SHP77 (cell line): ENCODE data around the gene PLXND1.
A peak's percentile ranks its signal among the peaks of the same experiment; 100 is the strongest.

ENCODE experiments used
- DNase-seq, 2 experiments: peaks; one replicate each; lab custom pipeline; 2025; lab: John Stamatoyannopoulos, UW

Gene PLXND1

GRCh38 chr3:129564981-129565644 is 41.4 kb downstream of the PLXND1 start:
- DNase-seq, result no peak

DNA sequence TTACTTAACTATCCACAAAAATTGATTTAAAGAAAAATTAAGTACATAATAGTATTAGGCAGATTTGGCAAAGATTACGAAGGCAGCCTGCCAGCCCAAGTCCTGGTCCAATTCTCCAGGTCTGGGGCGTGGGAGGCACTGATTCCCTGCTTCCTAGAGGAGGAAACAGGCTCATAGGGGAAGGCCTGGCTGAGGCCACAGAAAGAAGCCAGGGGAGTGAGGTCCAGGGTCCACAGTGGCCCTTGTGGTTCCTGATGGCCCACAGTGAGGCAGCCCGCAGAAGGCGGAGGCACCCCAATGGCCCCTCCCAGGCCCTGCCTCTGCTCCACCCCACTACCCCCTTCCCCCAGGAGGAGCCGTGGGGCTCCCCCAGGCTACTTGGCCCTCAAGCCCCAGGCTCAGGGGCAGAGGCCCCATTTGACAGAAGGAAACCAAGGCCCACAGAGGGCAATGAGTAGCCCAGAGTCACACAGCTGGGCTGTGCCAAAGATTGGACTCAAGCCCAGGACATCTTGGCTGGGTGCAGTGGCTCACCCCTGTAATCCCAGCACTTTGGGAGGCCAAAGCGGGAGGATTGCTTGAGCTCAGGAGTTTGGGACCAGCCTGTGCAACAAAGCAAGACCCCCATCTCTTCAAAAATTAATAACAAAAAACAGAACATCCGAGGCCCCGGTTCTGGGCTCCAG is 42.5 kb downstream of the PLXND1 start:
- no peak for DNase-seq

- DNase-seq, result no peak
These were observed 43.1 kb downstream of the PLXND1 start for GRCh38 chr3:129563332-129563731.

GRCh38 chr3:129562803-129563202 is 43.7 kb downstream of the PLXND1 start:
- no peak for DNase-seq

DNA sequence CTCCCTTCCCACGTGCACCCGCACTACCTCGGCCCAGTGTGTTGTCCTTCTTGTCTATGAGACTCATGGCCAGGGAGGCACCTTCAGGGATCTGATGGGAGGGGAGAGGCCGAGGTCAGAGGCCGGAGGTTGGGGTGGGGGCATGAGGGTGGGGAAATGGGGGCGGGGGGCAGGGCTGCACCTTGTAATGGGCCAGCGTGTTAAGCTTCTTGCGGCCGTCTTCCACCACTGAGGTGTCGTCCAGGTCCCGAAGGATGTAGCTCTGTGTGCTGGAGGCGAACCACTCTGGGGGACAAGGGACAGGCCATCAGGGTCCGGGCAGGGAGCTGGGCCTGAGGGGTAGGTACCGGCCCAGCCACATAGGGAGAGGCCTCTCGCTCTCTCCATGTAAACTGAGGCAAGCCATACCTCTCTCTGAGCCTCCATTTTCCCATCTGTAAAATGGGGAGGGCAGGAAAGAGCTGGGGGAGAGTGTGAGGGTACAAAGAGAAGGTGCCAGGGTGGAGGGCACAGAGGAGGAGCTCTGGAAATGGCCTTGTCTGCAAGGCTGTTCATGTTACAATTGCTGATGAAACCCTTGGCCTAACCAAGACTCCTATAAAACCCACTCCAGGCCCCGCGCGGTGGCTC is 44.7 kb downstream of the PLXND1 start:
- DNase-seq, result no peak

- peak in 1 of 2 experiments; percentile 19 for DNase-seq
These were observed 45.4 kb downstream of the PLXND1 start for GRCh38 chr3:129560911-129561594.

DNA sequence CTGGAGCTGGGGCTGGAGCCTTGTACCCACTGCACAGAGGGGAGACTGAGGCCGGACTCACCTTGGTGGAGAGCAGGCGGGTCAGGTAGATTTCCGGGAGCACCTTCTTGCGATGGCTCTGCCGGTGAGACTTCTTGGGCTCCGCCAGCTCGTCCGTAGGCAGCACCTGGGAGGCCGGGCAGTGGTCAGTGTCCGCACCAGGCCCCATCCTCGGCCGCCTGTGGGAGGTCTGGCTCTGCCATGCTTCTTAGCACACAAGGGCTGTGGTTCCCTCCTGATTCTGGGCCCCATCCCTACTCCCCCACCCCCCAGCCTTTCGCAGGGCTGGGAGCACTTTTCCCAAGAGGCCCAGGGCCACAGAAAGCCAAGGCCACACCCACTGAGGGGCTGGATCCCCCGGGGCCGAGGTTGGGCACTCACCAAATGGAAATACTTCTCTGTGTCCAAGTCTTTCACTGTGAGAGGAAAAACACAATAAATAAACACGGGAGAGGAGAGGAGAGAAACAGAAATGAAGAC is 46.1 kb downstream of the PLXND1 start:
- DNase-seq, result no peak

DNA sequence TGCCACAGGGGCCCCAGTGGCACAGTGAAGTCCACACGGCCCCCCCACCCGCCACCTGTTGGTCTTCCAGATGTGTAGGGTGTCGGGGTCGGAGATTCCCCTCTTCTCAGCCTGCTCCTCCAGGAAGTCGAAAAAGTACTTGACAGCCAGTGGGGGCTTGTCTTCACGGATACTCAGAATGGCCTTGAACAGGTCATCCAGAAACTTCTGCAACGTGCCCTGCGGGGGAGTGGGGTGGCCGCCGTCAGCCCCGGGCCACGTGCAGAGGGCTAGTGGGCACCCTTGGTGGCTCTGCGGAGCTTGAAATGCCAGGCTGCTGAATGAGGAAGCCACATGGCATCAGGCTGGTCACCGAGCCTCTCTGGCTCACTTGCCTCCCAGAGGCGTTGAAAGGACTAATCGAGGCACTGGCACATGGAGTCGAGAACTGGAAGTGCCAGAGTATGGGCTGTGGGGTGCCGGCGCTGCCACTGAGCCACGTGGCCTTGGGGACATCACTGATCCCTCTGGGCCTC is 46.9 kb downstream of the PLXND1 start:
- no peak for DNase-seq

GRCh38 chr3:129558772-129559564 is 47.5 kb downstream of the PLXND1 start:
- DNase-seq, result no peak

- no peak for DNase-seq
These were observed 48.2 kb downstream of the PLXND1 start for GRCh38 chr3:129558081-129558771.

DNA sequence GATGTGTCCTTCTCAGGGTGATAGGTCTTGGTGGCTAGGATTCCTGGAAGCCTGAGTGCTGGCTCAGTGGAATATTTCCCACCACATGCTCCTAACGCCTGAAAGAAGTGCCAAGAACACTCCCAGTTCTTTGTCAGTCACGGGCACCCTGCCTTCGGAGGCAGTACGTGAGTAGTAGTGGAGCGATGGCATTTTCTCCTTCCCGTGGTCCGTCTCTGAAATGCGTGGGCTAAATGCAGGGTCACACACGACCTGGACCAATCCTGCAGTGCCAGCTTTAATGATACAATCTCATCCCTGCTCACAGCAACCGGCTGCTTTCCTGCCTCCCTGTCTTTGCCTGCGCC is 49.0 kb downstream of the PLXND1 start:
- no peak for DNase-seq

DNA sequence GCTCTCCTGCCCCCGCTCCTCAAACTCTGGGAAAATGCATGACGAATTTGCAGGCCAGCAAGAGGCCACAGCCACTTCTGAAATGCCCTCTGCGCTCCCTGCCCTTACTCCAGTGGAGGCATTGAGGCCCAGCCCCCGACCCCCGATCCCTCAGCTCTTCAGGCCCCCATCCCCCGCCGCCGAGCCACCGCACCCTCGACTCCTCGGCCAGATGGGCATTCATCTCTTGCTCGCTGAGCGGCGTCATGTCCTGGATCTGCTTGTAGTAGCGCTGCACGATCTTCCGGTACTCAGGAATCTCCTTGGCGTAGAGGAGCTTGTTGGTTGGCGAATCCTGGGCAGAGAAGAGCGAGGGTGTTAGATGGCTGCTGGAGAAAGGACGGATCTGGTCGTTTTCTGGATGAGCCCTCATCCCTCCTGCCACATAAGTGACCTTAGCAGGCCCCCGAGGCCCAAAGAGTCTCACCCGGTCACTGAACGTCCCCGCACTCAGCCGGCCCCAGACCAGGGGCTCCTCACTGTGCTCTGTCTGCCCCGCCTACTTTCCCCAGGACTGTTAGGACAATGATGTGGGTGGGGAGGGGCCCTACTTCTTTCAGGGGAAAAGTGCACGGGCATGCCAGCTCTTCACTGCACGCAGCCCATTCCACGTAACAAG is 49.5 kb downstream of the PLXND1 start:
- DNase-seq, result no peak

- DNase-seq, result no peak
These were observed 50.1 kb downstream of the PLXND1 start for GRCh38 chr3:129556358-129556695.

- DNase-seq, result no peak
These were observed 50.7 kb downstream of the PLXND1 start for GRCh38 chr3:129555616-129556357.

GRCh38 chr3:129555153-129555550 is 51.3 kb downstream of the PLXND1 start:
- no peak for DNase-seq

GRCh38 chr3:129554356-129555152 is 51.9 kb downstream of the PLXND1 start:
- DNase-seq, result no peak

- DNase-seq, result no peak
These were observed 52.8 kb downstream of the PLXND1 start for GRCh38 chr3:129553719-129554118.

DNA sequence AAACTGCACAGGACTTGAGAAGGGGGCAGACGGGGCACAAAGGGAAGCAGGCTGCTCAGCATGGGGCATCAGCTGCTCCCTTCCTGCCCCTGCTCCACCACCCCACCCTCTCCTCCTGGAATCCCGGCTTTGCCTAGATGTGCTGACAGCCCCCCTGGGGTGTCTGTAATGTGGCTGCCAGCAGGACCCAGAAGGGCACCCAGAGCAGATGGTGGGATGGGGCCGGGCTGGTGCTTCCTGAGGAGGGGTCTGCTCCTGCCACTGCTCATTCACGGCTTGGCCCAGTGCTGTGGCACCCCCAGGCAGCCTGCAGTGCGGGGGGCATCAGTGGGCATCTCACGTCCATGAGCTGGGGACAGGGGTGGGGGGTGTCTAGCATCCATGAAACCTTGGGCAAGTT is 53.3 kb downstream of the PLXND1 start:
- no peak for DNase-seq
